Calu3 (cell line): ENCODE results near the gene SPDYE4. TPM values are rescaled to one million over a fixed set of nuclear protein-coding genes. Genes with fewer than 3 reads are reported as not detected.
"Not testable (repeated sequence)": the region's sequence is repeated elsewhere in the genome, so short reads cannot be mapped to it uniquely, and the experiment has no call there.

Experiments used
- Bru-seq: library from RNA; stranded (reverse); fragments of 400-500 nt; gene quantifications from one replicate; lab custom pipeline; 2021; lab: Mats Ljungman, UMichigan
- BruChase-seq, 2 experiments: library from RNA; stranded (reverse); fragments of 400-500 nt; gene quantifications; one replicate each; lab custom pipeline; 2021; lab: Mats Ljungman, UMichigan
- BruUV-seq: library from RNA; stranded (reverse); fragments of 400-500 nt; replicated peaks from 2 replicates; lab custom pipeline; 2021; lab: Mats Ljungman, UMichigan
- CTCF ChIA-PET: fragments of 300-600 bp; sonication (Branson Sonifier 250); formaldehyde crosslinking; loops from one replicate; lab custom pipeline; 2022; ENCODE audit warnings: antibody characterized with exemption; lab: Charles Lee
- DNase-seq: peaks from one replicate; pipeline ENCODE4 v3.0.0; 2022
- H3K27ac Mint-ChIP-seq: one replicate; pipeline ENCODE4 v1.8.0; 2022; ENCODE audit warnings: mixed read lengths; ENCODE audit not compliant: unreplicated experiment
- H3K27me3 Mint-ChIP-seq: one replicate; pipeline ENCODE4 v1.8.0; 2022; ENCODE audit warnings: mixed read lengths; ENCODE audit not compliant: unreplicated experiment
- H3K36me3 Mint-ChIP-seq: one replicate; pipeline ENCODE4 v1.8.0; 2022; ENCODE audit warnings: mild to moderate bottlenecking, moderate library complexity, mixed read lengths; ENCODE audit not compliant: insufficient read depth, unreplicated experiment
- H3K4me1 Mint-ChIP-seq: one replicate; pipeline ENCODE4 v1.8.0; 2022; ENCODE audit warnings: mild to moderate bottlenecking, low read depth, mixed read lengths; ENCODE audit not compliant: unreplicated experiment
- H3K4me3 Mint-ChIP-seq: one replicate; pipeline ENCODE4 v1.8.0; 2022; ENCODE audit warnings: mild to moderate bottlenecking, low read depth, moderate library complexity, mixed read lengths; ENCODE audit not compliant: unreplicated experiment
- H3K9me3 Mint-ChIP-seq: one replicate; pipeline ENCODE4 v1.8.0; 2022; ENCODE audit warnings: low read depth, mixed read lengths; ENCODE audit not compliant: unreplicated experiment
- CTCF ChIP-seq: fragments of 200-600 bp; IDR thresholded peaks from one replicate; pipeline ENCODE4 v1.8.0; 2022; ENCODE audit warnings: antibody characterized with exemption; ENCODE audit not compliant: unreplicated experiment
- intact Hi-C: fragments of 100-400 bp; cut with micrococcal nuclease; formaldehyde crosslinking; loops from one replicate; pipeline ENCODE4 v1.10.0; 2022; ENCODE audit not compliant: unreplicated experiment
- long read RNA-seq: library from polyadenylated mRNA; stranded (forward); transcript quantifications from one replicate; pipeline ENCODE4 v2.0.0, GENCODE V29; 2022
- total RNA-seq: library from RNA; stranded (reverse); gene quantifications from 2 replicates; pipeline ENCODE4 v1.2.3, GENCODE V29; 2022

Gene SPDYE4
- not detected in 2 replicates for total RNA-seq
- not detected for Bru-seq, nascent RNA
- not detected for BruChase-seq, experiment 1, labeled RNA remaining after a 6-hour chase
- not detected for BruChase-seq, experiment 2, labeled RNA remaining after a 2-hour chase
- long read RNA-seq: 0 reads

GRCh38 chr17:8758137-8758596 is at the start of gene SPDYE4:
SPDYE4 (minus strand) TSS chr17:8758546; CDS start chr17:8758382, 164 bp downstream.
- no peak within 1 kb of the TSS for H3K4me3 Mint-ChIP-seq
- H3K9me3 Mint-ChIP-seq: no peaks in the 10 kb centered on the region
- intact Hi-C loops: no loop called here
- H3K4me1 Mint-ChIP-seq: no peaks in the 10 kb centered on the region
- TF ChIP-seq CTCF: no peak
- peaks cover 94% of the 10 kb centered on the region for H3K27me3 Mint-ChIP-seq
- no peak for DNase-seq
- CTCF ChIA-PET: no interaction called here
- H3K36me3 Mint-ChIP-seq: no peaks in the 10 kb centered on the region
- no TSS peak for BruUV-seq
- H3K27ac Mint-ChIP-seq: no peak within 1 kb of the TSS

- Mint-ChIP-seq H3K9me3 (no peaks in the 10 kb centered on the region), H3K36me3 (no peaks in the 10 kb centered on the region), H3K27ac (no peak overlapping the region), H3K4me1 (no peaks in the 10 kb centered on the region), H3K27me3 (peaks cover 26% of the 10 kb centered on the region), H3K4me3 (no peak overlapping the region)
- CTCF ChIA-PET: no interaction called here
- no peak for TF ChIP-seq CTCF
- intact Hi-C loops: no loop called here
- no TSS peak for BruUV-seq
- DNase-seq: no peak
These were observed 48.7 kb upstream of the SPDYE4 start for GRCh38 chr17:8806926-8807550.

GRCh38 chr17:8806253-8806925 is 48.0 kb upstream of the SPDYE4 start:
- no peak overlapping the region for H3K4me3 Mint-ChIP-seq
- TF ChIP-seq CTCF: no peak
- H3K27ac Mint-ChIP-seq: no peak overlapping the region
- no peaks in the 10 kb centered on the region for H3K36me3 Mint-ChIP-seq
- H3K9me3 Mint-ChIP-seq: no peaks in the 10 kb centered on the region
- H3K27me3 Mint-ChIP-seq: peaks cover 26% of the 10 kb centered on the region
- no peak for DNase-seq
- intact Hi-C loops: no loop called here
- no peaks in the 10 kb centered on the region for H3K4me1 Mint-ChIP-seq
- BruUV-seq: no TSS peak
- CTCF ChIA-PET: interaction anchor here (0.6 kb wide), 1 partner anchor 574 kb away, joined by 3 read pairs; no protein-coding TSS in a partner anchor

- intact Hi-C loops, H3K36me3 Mint-ChIP-seq, H3K4me3 Mint-ChIP-seq, BruUV-seq, H3K27ac Mint-ChIP-seq, H3K9me3 Mint-ChIP-seq, DNase-seq, H3K4me1 Mint-ChIP-seq: not testable (repeated sequence)
- CTCF ChIA-PET: interaction anchor here (0.6 kb wide), 1 partner anchor 575 kb away, joined by 3 read pairs; no protein-coding TSS in a partner anchor
- H3K27me3 Mint-ChIP-seq: peaks cover 26% of the 10 kb centered on the region
These were observed 47.0 kb upstream of the SPDYE4 start for GRCh38 chr17:8805396-8805795.
